AG08396 (cell line): Measurements from ENCODE around the gene FAM120A.

ENCODE experiments used
- DNase-seq: peaks from one replicate; pipeline ENCODE4 v3.0.0; 2012; ENCODE audit warnings: low spot score, mixed read lengths

Gene FAM120A

GRCh38 chr9:93451849-93452709 is 594 bp downstream of the FAM120A start:
- DNase-seq: peak; percentile 52

DNA sequence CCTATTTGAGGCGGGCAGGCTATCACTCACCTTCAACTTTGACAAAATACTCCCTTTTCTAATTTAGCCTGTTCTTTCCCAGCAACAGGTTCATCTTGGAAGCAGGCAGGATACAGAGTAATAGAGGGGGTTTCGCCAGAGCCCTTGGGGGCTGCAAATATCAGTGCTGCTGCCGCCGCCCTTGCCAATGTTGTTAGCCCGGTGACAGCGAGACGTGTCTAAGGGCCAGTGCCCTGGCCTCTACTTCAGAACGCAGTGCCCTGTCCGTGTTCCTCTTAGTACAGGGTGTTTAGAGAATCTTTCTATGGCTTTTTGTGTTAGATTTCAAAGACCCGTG is 1.2 kb downstream of the FAM120A start:
- DNase-seq: peak; percentile 11

DNA sequence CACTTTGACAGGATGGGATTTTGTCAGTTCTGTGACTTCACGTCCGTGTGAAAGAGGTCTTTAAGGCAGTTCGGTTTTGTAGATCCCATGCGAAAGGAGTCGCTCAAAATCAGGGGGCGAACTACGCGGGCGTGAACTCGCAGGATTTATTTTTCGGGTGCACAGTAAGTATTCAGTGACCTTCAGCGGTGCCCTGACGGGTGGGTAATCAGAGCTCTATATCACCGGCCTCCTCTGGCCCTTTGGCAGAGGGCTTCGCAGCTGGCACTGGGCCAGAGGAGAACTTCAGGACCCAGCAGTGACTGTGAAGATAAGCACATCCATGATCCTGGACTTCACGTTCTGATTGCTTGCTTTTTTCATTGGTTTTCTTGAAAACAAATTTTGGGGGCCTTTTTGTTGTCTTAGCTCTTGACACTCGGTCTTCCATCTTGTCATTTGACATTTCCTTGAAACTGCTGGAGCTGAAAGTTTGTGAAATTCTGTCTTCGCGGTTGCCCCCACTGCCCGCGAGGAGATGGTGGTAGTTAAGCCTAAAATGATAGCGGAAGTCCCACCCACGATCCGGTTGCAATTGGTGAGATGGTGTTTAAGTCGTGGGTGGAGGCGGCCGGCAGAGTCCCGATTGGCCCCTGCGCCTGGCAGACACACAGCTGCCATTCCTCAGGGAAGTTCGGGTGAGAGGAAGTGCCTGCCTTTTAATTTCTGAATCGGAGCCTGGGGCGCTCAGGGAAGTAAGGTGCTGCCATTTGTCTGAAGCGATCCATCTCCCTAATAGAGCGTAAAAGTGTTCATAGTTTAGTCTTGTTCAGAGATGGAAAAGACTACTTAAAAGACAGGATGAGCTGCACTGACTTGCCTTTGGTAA is 1.8 kb downstream of the FAM120A start, which contains the start of gene FAM120AOS:
Gene FAM120AOS, minus strand, starts transcription at position 535 of the 868 bp plus-strand sequence. CDS start 872 bp downstream, outside the sequence.
- peak; percentile 93 for DNase-seq

GRCh38 chr9:93456022-93456421 is 4.5 kb downstream of the FAM120A start:
- DNase-seq: no peak

DNA sequence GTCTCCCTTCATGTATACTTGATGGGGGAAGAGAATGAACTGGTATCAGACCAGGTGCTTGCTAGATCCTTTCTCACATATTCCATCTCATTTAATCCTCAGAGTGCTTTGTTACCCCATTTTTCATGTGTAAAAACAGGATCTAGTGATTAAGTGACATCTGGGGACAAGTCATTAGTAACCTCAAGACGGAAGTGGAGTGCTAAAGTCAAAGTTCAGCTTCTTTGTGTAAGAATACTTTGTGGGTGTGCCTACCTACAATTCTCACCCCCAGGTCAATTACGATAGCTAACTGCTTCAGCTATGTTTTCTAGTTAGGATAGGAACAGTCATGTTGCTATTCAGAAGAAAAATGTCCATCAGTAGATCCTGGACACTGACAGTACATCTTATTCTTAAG is 5.0 kb downstream of the FAM120A start:
- no peak for DNase-seq

DNA sequence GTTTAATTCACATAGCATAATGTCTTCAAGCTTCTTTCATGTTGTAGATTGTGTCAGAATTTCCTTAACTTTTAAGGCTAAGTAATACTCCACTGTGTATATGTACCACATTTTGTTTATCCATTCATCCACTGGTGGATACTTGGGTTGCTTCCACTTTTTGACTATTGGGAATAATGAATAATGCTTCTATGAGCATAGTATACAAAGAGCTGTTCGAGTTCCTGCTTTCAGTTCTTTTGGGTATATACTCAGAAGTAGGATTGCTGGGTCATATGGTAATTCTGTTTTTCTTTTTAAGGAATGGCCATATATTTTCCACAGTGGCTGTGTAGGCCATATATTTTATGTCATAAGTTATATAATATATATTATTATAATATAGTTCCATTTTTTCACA is 5.5 kb downstream of the FAM120A start:
- DNase-seq: no peak

DNA sequence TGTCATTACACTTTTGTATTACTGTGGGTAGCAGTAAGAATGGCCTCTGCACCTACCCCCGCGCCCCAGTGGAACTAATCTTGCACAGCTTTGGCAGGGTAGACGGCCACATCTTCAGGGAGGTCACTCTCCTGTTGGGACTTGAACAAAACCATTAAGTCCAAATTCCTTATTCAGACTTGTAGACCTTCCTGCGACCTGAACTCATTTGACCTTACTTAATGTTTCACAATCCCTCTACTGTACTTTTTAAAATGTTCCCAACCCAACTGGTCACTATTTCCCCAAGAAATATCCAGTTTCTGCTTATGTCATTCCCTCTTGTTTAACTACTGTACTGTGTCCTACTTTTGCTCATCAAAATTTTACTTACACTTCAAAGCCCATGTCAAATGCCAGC is 7.2 kb downstream of the FAM120A start:
- DNase-seq: no peak

- DNase-seq: no peak
Measured at GRCh38 chr9:93459432-93459847, 8.0 kb downstream of the FAM120A start.

DNA sequence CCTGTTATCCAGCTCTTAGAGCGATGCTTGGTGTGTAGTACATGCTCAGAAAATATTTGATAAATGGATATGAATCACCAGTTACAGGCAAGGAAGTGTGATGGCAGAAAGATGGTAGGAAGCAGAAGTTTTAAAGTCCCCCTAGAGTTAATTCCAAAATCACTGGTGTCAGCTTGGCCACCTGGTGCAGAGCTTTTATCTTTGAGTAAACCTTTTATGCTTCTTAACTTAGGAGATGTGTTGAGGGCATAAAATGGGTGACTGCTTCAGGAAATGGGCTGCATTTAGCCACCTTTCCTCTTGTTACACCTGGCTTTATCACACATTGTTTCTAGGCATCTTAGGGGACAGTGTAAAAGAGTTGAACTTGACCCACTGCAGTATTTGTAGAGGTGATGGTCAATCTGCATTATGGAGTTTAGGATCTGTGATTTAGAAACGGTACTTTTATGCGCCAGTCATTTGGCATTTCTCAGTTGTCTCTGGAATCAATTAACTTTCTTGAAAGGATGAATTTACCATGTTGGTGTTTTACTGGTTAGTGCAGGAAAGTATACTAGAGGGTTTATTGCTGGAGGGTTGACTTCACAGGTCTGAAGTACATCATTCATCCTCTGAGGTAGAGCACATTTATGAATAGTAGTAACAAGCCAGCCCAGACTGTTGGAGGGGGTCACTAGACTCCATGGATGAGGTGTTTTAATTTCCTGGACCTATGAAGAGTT is 9.4 kb downstream of the FAM120A start:
- DNase-seq: no peak

- no peak for DNase-seq
Measured at GRCh38 chr9:93461414-93461743, 9.9 kb downstream of the FAM120A start.

- DNase-seq: no peak
Measured at GRCh38 chr9:93461821-93462220, 10.3 kb downstream of the FAM120A start.

GRCh38 chr9:93463638-93464248 is 12.3 kb downstream of the FAM120A start:
- DNase-seq: no peak

DNA sequence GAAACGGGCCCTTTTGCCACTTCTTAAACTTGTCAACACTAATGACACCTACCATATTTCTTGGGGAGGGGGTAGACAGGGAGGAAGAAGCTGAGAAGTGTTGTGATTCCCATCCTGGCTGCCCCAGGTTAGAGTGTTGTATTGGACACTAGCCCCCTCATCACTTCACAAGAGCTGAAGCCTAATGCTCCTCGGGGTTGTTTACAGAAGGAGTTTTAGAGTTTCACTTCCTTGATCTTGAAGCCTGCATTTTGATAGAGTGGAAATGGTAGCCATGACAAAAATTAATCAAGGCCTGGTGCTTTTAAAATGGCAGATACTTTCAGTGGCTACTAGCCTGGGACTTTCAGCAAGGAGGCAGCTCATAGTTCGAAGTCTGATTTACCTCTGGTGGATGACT is 12.9 kb downstream of the FAM120A start:
- no peak for DNase-seq

- DNase-seq: no peak
Measured at GRCh38 chr9:93464876-93465275, 13.4 kb downstream of the FAM120A start.

- no peak for DNase-seq
Measured at GRCh38 chr9:93465855-93466254, 14.4 kb downstream of the FAM120A start.

GRCh38 chr9:93466416-93467061 is 15.1 kb downstream of the FAM120A start:
- DNase-seq: no peak

DNA sequence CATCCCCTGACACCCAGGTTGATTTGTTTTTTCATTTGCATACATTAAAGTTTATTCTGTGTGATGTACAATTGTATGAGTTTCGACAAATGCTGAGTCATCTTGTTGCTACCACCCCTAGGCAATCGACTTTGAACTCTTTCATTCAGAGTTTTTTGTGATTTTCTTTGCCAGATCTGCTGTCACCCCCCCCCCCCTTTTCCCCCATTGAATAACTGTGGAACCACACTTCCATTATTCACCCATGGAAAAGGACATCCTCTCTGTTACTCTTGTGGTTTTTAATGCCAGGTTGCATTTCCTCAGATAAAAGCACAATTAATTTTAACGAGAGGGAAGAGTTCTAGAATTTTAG is 15.6 kb downstream of the FAM120A start:
- DNase-seq: no peak

DNA sequence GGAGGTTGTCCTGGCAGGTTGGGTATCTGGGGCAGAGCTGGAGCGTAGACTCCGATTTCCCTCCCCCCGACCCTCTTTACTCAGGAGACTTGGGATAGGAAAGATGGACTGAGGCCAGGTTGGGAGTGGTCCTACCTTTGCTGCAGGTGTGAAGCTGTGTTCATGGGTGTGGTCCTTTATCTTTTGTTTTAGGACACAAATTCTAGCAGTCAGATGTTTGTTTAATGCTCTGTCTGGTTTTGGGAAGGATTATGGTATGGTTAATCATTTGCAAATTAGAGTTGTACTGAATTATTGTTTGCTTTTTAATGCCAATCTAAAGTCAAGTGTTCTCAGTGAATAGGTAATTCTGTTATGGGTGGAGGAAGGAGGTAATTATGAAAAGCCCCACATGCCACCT is 16.0 kb downstream of the FAM120A start:
- no peak for DNase-seq

DNA sequence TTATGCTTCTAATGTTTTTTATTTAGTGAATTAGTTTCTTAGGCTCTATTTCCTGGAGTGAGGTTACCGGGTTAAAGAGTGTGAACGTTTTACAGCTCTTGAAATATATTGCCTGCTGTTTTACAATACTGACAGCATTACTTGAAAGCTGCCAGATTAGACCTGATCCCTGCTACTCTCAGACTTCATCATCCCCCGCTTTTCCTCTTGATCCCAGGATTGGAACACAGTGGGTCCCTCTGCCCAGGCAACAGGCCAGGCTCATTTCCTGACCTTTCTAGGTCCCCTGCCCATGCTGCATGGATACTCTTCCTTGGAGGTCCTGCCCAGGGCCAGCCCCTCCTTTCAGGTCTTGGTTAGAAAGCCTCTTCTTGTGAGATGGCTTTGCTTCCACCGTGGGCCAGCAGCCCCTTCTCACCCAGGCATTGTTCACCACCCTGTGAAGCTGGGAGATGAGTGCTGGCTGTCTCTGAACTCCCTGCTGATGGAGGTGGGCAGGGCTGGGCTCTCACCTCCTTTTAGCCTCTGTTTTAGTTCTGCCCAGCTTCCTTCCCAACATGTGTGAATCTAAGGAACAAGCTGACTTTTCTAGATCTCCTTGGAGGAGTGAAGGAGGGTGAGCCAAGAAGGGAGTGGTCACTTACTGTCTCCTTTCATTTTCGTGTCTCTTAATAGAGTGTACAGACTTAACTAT is 17.4 kb downstream of the FAM120A start:
- peak; percentile 42 for DNase-seq

DNA sequence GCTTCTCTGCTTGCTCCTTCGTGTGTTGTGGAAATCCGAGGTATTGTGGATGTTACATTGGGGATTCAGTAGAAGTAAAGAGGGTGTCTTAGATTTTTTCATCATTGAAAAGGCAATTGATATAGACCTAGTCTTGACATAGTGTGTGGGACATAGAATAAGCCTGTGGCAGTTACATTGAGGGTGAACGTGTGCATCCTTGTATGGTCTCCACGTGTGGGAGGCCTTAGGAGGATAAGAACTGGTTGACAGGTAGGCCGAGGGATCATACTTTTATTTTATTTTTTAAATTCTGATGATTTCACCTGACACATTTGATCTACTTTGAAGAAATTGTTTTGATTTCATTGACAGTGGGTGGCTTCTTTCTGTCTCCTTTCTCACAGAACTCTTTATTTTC is 18.9 kb downstream of the FAM120A start:
- DNase-seq: no peak

DNA sequence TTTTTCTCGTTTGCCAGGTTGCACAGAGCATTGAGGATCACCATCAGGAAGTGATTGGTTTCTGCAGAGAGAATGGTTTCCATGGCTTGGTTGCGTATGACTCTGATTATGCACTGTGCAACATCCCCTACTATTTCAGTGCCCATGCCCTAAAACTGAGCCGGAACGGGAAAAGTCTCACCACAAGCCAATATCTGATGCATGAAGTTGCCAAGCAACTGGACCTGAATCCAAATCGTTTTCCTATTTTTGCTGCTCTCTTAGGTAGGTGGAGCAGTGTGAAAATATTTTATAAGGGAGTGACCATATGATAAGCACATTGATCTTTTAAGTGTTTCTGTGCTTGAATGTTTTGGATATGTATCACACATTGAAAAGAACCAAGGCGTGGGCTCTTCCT is 19.6 kb downstream of the FAM120A start:
- DNase-seq: no peak
